ENCODE data around the gene DPM1.
A peak's percentile ranks its signal among the peaks of the same experiment; 100 is the strongest.

The DPM1 gene

GRCh38 chr20:50930139-50930975, 28.0 kb downstream of the DPM1 start:
- H3K9me3 ChIP-seq (ENCODE audit: low read length), result no peaks in the 10 kb centered on the region
- 0 out of 2 replicates have a peak, but pooled peaks cover 15% of the 10 kb centered on the region for H3F3A ChIP-seq (ENCODE audit: insufficient read depth, low read length)
- H3K4me3 ChIP-seq (ENCODE audit: low read depth, low read length, poor library complexity, severe bottlenecking), result peak overlapping the region; percentile 99
- H3K9me2 ChIP-seq (ENCODE audit: low read depth, low read length), result no peaks in the 10 kb centered on the region
- TF ChIP-seq EZH2 (IDR thresholded peaks at IDR 0.05; ENCODE audit: borderline replicate concordance, low read length) (no peak), CTCF (IDR thresholded peaks at IDR 0.05; ENCODE audit: low read length) (no peak)
- peaks cover 51% of the 10 kb centered on the region for H3K79me2 ChIP-seq (ENCODE audit: insufficient read depth, low read length)
- peaks cover 74% of the 10 kb centered on the region for H3K36me3 ChIP-seq (ENCODE audit: insufficient read depth, low read length)
- peaks cover 56% of the 10 kb centered on the region for H3K4me1 ChIP-seq (ENCODE audit: insufficient read depth, low read length, severe bottlenecking)
- peak overlapping the region; percentile 95 for H3K27ac ChIP-seq (ENCODE audit: low read depth, low read length, poor library complexity, severe bottlenecking)
- H3K4me2 ChIP-seq (ENCODE audit: low read length), result peak overlapping the region; percentile 100
- H3K27me3 ChIP-seq (ENCODE audit: insufficient read depth, low read length), result no peaks in the 10 kb centered on the region
- 0 out of 2 replicates have a peak, but pooled peaks cover 5% of the 10 kb centered on the region for H4K20me1 ChIP-seq (ENCODE audit: insufficient read depth, low read length)
- peak overlapping the region; percentile 99 for H3K9ac ChIP-seq (ENCODE audit: low read length)
- no peak overlapping the region for H2AFZ ChIP-seq (ENCODE audit: low read length)

DNA sequence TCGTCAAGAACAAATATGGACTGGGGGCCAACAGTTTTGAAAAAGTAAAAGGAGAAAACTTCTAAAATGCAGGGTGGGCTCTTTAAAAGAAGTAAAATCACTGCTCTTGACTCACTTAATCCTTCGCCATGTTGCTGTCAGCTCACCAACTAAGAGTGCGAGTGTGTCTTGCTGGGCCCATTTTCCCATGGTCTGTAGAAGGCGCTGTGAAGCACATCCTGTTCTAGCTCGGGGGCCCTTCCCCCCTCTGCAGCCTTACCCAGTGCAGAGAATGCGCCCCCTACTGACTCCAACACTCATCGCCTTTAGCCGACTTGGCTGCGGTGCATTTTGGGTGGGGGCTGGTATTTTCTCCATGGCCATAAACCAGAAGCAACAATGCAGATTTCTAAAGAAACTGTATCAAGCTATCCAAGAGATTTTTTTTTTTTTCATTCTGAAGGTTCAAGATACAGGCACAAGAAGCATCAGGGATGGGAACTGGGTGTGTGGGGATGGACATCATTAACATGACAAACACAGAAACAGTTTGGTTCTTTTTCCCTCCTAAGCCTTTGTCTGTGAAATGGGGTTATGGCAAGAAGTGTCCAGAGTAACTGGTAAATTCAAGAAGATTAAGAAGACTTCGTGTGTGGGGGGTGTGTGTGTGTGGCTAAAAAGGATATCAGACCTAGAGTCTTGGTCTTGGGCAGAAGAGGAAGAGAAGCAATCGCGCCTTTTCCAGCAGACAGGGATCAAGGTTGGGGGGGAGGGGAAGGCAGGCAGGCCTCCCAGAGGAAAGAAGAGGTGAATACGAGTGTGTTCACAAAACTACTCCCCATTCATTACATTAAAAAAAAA, 28.8 kb downstream of the DPM1 start:
- H3K4me1 ChIP-seq (ENCODE audit: insufficient read depth, low read length, severe bottlenecking), result peaks cover 64% of the 10 kb centered on the region

More for the DNA sequence above, 28.8 kb downstream of the DPM1 start:
- Histone ChIP-seq H3K9me2 (ENCODE audit: low read depth, low read length) (no peaks in the 10 kb centered on the region), H3K36me3 (ENCODE audit: insufficient read depth, low read length) (peaks cover 74% of the 10 kb centered on the region), H2AFZ (ENCODE audit: low read length) (no peak overlapping the region), H3K79me2 (ENCODE audit: insufficient read depth, low read length) (peaks cover 59% of the 10 kb centered on the region), H3F3A (ENCODE audit: insufficient read depth, low read length) (0 out of 2 replicates have a peak, but pooled peaks cover 11% of the 10 kb centered on the region), H3K4me3 (ENCODE audit: low read depth, low read length, poor library complexity, severe bottlenecking) (peak overlapping the region; percentile 99), H3K4me2 (ENCODE audit: low read length) (peak overlapping the region; percentile 100), H3K27ac (ENCODE audit: low read depth, low read length, poor library complexity, severe bottlenecking) (peak overlapping the region; percentile 95), H3K27me3 (ENCODE audit: insufficient read depth, low read length) (no peaks in the 10 kb centered on the region), H3K9me3 (ENCODE audit: low read length) (no peaks in the 10 kb centered on the region), H3K9ac (ENCODE audit: low read length) (peak overlapping the region; percentile 99), H4K20me1 (ENCODE audit: insufficient read depth, low read length) (0 out of 2 replicates have a peak, but pooled peaks cover 5% of the 10 kb centered on the region)
- TF ChIP-seq EZH2 (IDR thresholded peaks at IDR 0.05; ENCODE audit: borderline replicate concordance, low read length) (no peak), CTCF (IDR thresholded peaks at IDR 0.05; ENCODE audit: low read length) (peak; percentile 99)
